Measurements from ENCODE around the gene TTLL11.
A peak's percentile ranks its signal among the peaks of the same experiment; 100 is the strongest.
"Not testable (repeated sequence)": the region's sequence is repeated elsewhere in the genome, so short reads cannot be mapped to it uniquely, and the experiment has no call there.

TTLL11 gene

DNA sequence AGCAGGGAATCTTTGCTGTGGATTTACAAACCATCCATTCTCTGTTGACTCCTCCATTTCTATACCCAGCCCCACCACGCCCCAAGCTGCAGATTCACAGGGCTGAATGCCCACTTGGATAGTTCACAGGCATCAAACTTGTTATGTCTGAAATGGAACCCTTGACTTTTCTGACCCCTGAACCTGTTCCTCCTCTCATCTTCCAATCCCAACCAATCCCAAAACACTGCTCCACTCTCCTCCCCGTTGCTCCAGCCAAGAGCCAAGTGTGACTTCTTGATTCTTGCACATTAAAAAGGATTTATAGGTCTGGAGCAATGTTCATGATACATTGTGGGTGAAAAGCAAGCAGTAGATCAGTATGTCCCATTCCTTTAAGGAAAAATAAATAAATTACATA is 296.0 kb downstream of the TTLL11 start:
- DNase-seq (ENCODE audit: low spot score) (no peak), ATAC-seq (ENCODE audit: low read depth) (no peak)
- Histone ChIP-seq H3K27ac (ENCODE audit: poor library complexity, severe bottlenecking) (no peak overlapping the region), H3K4me1 (ENCODE audit: insufficient read depth, poor library complexity, severe bottlenecking) (no peaks in the 10 kb centered on the region), H3K36me3 (ENCODE audit: low read depth) (no peaks in the 10 kb centered on the region), H3K27me3 (ENCODE audit: insufficient read depth, poor library complexity, severe bottlenecking) (no peaks in the 10 kb centered on the region), H3K4me3 (ENCODE audit: severe bottlenecking) (no peak overlapping the region), H3K9me3 (ENCODE audit: severe bottlenecking) (no peaks in the 10 kb centered on the region)
- TF ChIP-seq CTCF (IDR thresholded peaks at IDR 0.05; ENCODE audit: poor library complexity, severe bottlenecking), result no peak

GRCh38 chr9:121794334-121794733 is 298.8 kb downstream of the TTLL11 start:
- H3K27ac ChIP-seq (ENCODE audit: poor library complexity, severe bottlenecking); H3K9me3 ChIP-seq (ENCODE audit: severe bottlenecking); H3K36me3 ChIP-seq (ENCODE audit: low read depth); H3K27me3 ChIP-seq (ENCODE audit: insufficient read depth, poor library complexity, severe bottlenecking); DNase-seq (ENCODE audit: low spot score); ATAC-seq (ENCODE audit: low read depth); H3K4me3 ChIP-seq (ENCODE audit: severe bottlenecking); H3K4me1 ChIP-seq (ENCODE audit: insufficient read depth, poor library complexity, severe bottlenecking): not testable (repeated sequence)

DNA sequence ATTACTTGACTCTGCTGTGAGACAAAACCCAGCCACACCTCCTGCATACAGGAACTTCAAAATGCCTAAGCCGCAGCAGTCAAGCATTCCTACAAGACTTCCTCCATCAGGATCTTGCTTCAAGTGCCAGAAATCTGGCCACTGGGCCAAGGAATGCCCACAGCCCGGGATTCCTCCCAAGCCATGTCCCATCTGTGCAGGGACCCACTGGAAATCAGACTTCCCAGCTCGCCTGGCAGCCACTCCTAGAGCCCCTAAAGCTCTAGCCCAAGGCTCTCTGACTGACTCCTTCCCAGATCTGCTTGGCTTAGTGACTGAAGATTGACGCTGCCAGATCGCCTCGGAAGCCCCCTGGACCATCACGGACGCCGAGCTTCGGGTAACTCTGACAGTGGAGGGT is 300.6 kb downstream of the TTLL11 start:
- not testable (repeated sequence) for H3K36me3 ChIP-seq (ENCODE audit: low read depth); ATAC-seq (ENCODE audit: low read depth); DNase-seq (ENCODE audit: low spot score)

DNA sequence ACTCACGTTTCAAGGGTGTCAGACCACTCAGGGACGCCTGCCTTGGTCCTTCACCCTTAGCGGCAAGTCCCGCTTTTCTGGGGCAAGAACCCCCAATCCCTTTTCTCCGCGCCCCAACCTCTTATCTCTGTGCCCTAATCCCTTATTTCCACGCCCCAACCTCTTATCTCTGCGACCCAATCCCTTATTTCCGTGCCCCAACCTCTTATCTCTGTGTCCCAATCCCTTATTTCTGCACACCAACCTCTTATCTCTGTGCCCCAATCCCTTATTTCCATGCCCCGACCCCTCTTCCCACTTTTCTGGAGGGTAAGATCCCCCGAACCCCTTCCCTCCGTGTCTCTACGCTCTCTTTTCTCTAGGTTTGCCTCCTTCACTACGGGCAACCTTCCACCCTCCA is 302.3 kb downstream of the TTLL11 start:
- no peaks in the 10 kb centered on the region for H3K9me3 ChIP-seq (ENCODE audit: severe bottlenecking)
- no peaks in the 10 kb centered on the region for H3K27me3 ChIP-seq (ENCODE audit: insufficient read depth, poor library complexity, severe bottlenecking)
- ATAC-seq (ENCODE audit: low read depth) (no peak), DNase-seq (ENCODE audit: low spot score) (no peak)
- H3K4me3 ChIP-seq (ENCODE audit: severe bottlenecking), result no peak overlapping the region
- H3K27ac ChIP-seq (ENCODE audit: poor library complexity, severe bottlenecking), result no peak overlapping the region
- H3K36me3 ChIP-seq (ENCODE audit: low read depth), result no peaks in the 10 kb centered on the region
- no peak for TF ChIP-seq CTCF (IDR thresholded peaks at IDR 0.05; ENCODE audit: poor library complexity, severe bottlenecking)
- H3K4me1 ChIP-seq (ENCODE audit: insufficient read depth, poor library complexity, severe bottlenecking), result no peaks in the 10 kb centered on the region

More for the DNA sequence above, 300.6 kb downstream of the TTLL11 start:
- H3K9me3 ChIP-seq (ENCODE audit: severe bottlenecking); H3K27me3 ChIP-seq (ENCODE audit: insufficient read depth, poor library complexity, severe bottlenecking); H3K4me3 ChIP-seq (ENCODE audit: severe bottlenecking); H3K4me1 ChIP-seq (ENCODE audit: insufficient read depth, poor library complexity, severe bottlenecking); H3K27ac ChIP-seq (ENCODE audit: poor library complexity, severe bottlenecking): not testable (repeated sequence)

- no peaks in the 10 kb centered on the region for H3K4me1 ChIP-seq (ENCODE audit: insufficient read depth, poor library complexity, severe bottlenecking)
- H3K4me3 ChIP-seq (ENCODE audit: severe bottlenecking), result no peak overlapping the region
- no peak for TF ChIP-seq CTCF (IDR thresholded peaks at IDR 0.05; ENCODE audit: poor library complexity, severe bottlenecking)
- peaks cover 7% of the 10 kb centered on the region; the same call in 1 of the 2 replicates for H3K36me3 ChIP-seq (ENCODE audit: low read depth)
- no peak for DNase-seq (ENCODE audit: low spot score)
- peak; percentile 55 for ATAC-seq (ENCODE audit: low read depth)
- H3K27me3 ChIP-seq (ENCODE audit: insufficient read depth, poor library complexity, severe bottlenecking), result no peaks in the 10 kb centered on the region
- no peak overlapping the region for H3K27ac ChIP-seq (ENCODE audit: poor library complexity, severe bottlenecking)
- H3K9me3 ChIP-seq (ENCODE audit: severe bottlenecking), result no peaks in the 10 kb centered on the region
Measured at GRCh38 chr9:121788686-121789366, 304.3 kb downstream of the TTLL11 start.

DNA sequence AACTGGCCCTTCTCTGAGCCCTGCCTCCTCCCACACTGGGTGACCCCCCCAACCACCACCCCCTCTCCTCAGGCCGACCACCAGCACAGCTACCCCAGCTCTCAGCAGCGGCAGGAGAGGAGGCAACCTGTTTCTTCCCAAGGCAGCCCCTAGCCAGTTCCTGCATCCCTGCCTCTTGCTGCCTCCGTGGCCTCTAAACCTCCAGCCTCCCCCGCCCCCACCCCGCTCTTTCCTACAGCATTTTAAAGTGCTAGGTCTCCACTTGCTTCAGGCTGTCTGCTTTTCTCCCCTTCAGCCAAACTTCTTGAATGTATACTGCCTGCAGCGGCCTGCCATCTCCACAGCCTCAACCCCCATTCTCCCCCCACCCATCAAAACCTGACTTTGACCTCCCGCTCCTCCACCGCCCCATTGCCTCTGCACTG is 306.1 kb downstream of the TTLL11 start:
- ATAC-seq (ENCODE audit: low read depth), result no peak
- TF ChIP-seq CTCF (IDR thresholded peaks at IDR 0.05; ENCODE audit: poor library complexity, severe bottlenecking), result no peak
- Histone ChIP-seq H3K27ac (ENCODE audit: poor library complexity, severe bottlenecking) (no peak overlapping the region), H3K4me3 (ENCODE audit: severe bottlenecking) (no peak overlapping the region), H3K36me3 (ENCODE audit: low read depth) (peaks cover 11% of the 10 kb centered on the region), H3K27me3 (ENCODE audit: insufficient read depth, poor library complexity, severe bottlenecking) (no peaks in the 10 kb centered on the region), H3K4me1 (ENCODE audit: insufficient read depth, poor library complexity, severe bottlenecking) (no peaks in the 10 kb centered on the region), H3K9me3 (ENCODE audit: severe bottlenecking) (no peaks in the 10 kb centered on the region)
- DNase-seq (ENCODE audit: low spot score), result no peak

Data from RWPE2 (cell line).